ENCODE measurements around the gene ZDHHC14. TPM values are rescaled to one million over a fixed set of nuclear protein-coding genes. Genes with fewer than 3 reads are reported as not detected.
A peak's percentile ranks its signal among the peaks of the same experiment; 100 is the strongest.

The ZDHHC14 gene
- total and polyA plus RNA-seq, 2 of the 8 experiments (the other 6 are each of a cell fraction or from before 2014, with no cell fraction given), result 2.9 to 5.3 TPM

- Histone ChIP-seq H2BK5ac (ENCODE audit: low read depth, low read length) (no peak overlapping the region), H3K27ac (ENCODE audit: low read depth, low read length) (no peak overlapping the region), H3K36me3 (ENCODE audit: control insufficient read depth in 2 of 4, insufficient read depth in 4 of 4, low read length in 3 of 4) (no peaks in the 10 kb centered on the region), H3K56ac (replicated peaks; ENCODE audit: insufficient read length, low read depth, low read length) (no peak overlapping the region), H2AFZ (ENCODE audit: low read length) (no peak overlapping the region), H3K4me2 (ENCODE audit: insufficient read depth in 1 of 2, low read depth in 2 of 2, low read length in 2 of 2) (no peak overlapping the region), H3K9me3 (ENCODE audit: insufficient read depth in 2 of 2, low read depth in 1 of 2, low read length in 1 of 2) (no peaks in the 10 kb centered on the region), H4K8ac (ENCODE audit: extremely low read depth, insufficient read depth, low read length) (peak overlapping the region; percentile 47; the same call in 1 of the 2 replicates), H2BK120ac (replicated peaks; ENCODE audit: low read depth, low read length) (no peak overlapping the region), H4K91ac (replicated peaks; ENCODE audit: insufficient read length, low read length) (no peak overlapping the region), H3K79me1 (ENCODE audit: low read depth, low read length) (no peaks in the 10 kb centered on the region), H3K4ac (replicated peaks; ENCODE audit: insufficient read length, low read depth, low read length) (no peak overlapping the region), H3K27me3 (replicated peaks in 1 of 4; ENCODE audit: control insufficient read depth in 3 of 4, extremely low read depth in 1 of 4, insufficient read depth in 3 of 4, low read length in 3 of 4) (no peaks in the 10 kb centered on the region; a peak in 1 of 7 replicates), H3K4me1 (replicated peaks in 1 of 4; ENCODE audit: control insufficient read depth in 3 of 4, insufficient read depth in 4 of 4, low read length in 3 of 4) (peaks cover 2 to 14% (median 5%) of the 10 kb centered on the region in 4 experiments; a peak in 6 of 7 replicates), H3K4me3 (ENCODE audit: extremely low read depth in 1 of 4, insufficient read depth in 2 of 4, low read depth in 3 of 4, low read length in 4 of 4) (no peak overlapping the region), H2BK12ac (ENCODE audit: low read depth, low read length) (no peak overlapping the region), H3K79me2 (ENCODE audit: control insufficient read depth in 1 of 2, insufficient read depth in 2 of 2, low read length in 2 of 2) (no peaks in the 10 kb centered on the region), H3K9ac (replicated peaks in 1 of 4; ENCODE audit: extremely low read depth in 1 of 4, low read depth in 3 of 4, low read length in 3 of 4) (no peak overlapping the region), H3K18ac (ENCODE audit: extremely low read depth, low read length) (no peak overlapping the region), H2BK15ac (ENCODE audit: low read length) (no peak overlapping the region), H2BK20ac (ENCODE audit: low read length) (no peak overlapping the region), H3K23ac (ENCODE audit: insufficient read length) (no peak overlapping the region), H4K5ac (ENCODE audit: insufficient read length, low read depth, low read length) (no peak overlapping the region), H4K20me1 (replicated peaks in 1 of 2; ENCODE audit: control insufficient read depth in 1 of 2, insufficient read depth in 2 of 2, low read length in 2 of 2) (no peaks in the 10 kb centered on the region), H2AK5ac (ENCODE audit: low read depth, low read length) (no peak overlapping the region), H3K14ac (ENCODE audit: insufficient read length) (no peak overlapping the region), H3K23me2 (ENCODE audit: low read depth, low read length) (no peaks in the 10 kb centered on the region)
- FAIRE-seq (no peak), DNase-seq (ENCODE audit: low read depth in 1 of 2, low spot score in 2 of 2) (no peak)
- no peak for TF ChIP-seq CEBPB (IDR thresholded peaks at IDR 0.05; ENCODE audit: low read depth, low read length)
- TF ChIP-seq HDAC6 (IDR thresholded peaks at IDR 0.05; ENCODE audit: low read depth, low read length), result no peak
- 90% methylated on average over 17 of the region's 37 CpGs; no CpG with 5 or more reads in 1 of the 2 experiments for WGBS, 2 experiments (ENCODE audit: extremely low coverage in 1 of 2, insufficient coverage in 1 of 2, insufficient read length in 1 of 2, insufficient replicate concordance in 2 of 2, low coverage in 1 of 2, low lambda C conversion rate in 2 of 2, missing lambda C conversion rate in 1 of 2)
- ChIA-PET POLR2A (ENCODE audit: partially characterized antibody) (interaction anchor here (0.7 kb wide), 1 partner anchor 394 kb away, joined by 3 read pairs; no protein-coding TSS in a partner anchor), CTCF (ENCODE audit: partially characterized antibody) (interaction anchor here (1.0 to 1.1 kb wide), 2 partner anchors 10 to 16 kb away, joined by 3 read pairs; no protein-coding TSS in a partner anchor)
Observed at GRCh38 chr6:157672726-157673412, 291.9 kb downstream of the ZDHHC14 start.
